Upper lobe of left lung (tissue), 6 donors: ENCODE results near the gene HTR2B. TPM values are rescaled to one million over a fixed set of nuclear protein-coding genes. Genes with fewer than 3 reads are reported as not detected.
"Not testable (repeated sequence)": the region's sequence is repeated elsewhere in the genome, so short reads cannot be mapped to it uniquely, and the experiment has no call there.

Experiments used
- ATAC-seq, 2 donors: fragments of 200-7000 bp; cut with Tn5 transposase; one replicate each; pipeline ENCODE4 v1.9.1; 2022; ENCODE audit warnings: mild to moderate bottlenecking in 2 of 2, moderate library complexity in 2 of 2; ENCODE audit not compliant: low FRiP score in 2 of 2
- DNase-seq, 2 donors: peaks; one replicate each; pipeline ENCODE4 v3.0.0-alpha.2; 2019 to 2020
- H3K27ac ChIP-seq, 4 donors: fragments of 200-600 bp; sonication (generic); one replicate each; pipeline ENCODE4 v1.5.1; 2016 to 2019
- H3K27me3 ChIP-seq, 4 donors: fragments of 200-600 bp; sonication (generic); one replicate each; pipeline ENCODE4 v1.5.1; 2017 to 2019
- H3K36me3 ChIP-seq, 4 donors: fragments of 200-600 bp; sonication (generic); one replicate each; pipeline ENCODE4 v1.5.1; 2016 to 2019
- H3K4me1 ChIP-seq, 4 donors: fragments of 200-600 bp; sonication (generic); one replicate each; pipeline ENCODE4 v1.5.1; 2018 to 2019
- H3K4me3 ChIP-seq, 4 donors: fragments of 200-600 bp; sonication (generic); one replicate each; pipeline ENCODE4 v1.5.1; 2017 to 2019; ENCODE audit warnings: mild to moderate bottlenecking in 2 of 4, moderate library complexity in 1 of 4
- H3K9me3 ChIP-seq, 4 donors: fragments of 200-600 bp; sonication (generic); one replicate each; pipeline ENCODE4 v1.5.1; 2018 to 2019
- EP300 ChIP-seq, 4 donors: sonication (generic); formaldehyde crosslinking; IDR thresholded peaks; one replicate each; pipeline ENCODE4 v1.5.1; 2017; ENCODE audit warnings: antibody characterized with exemption in 4 of 4, control low read depth in 2 of 4
- POLR2A ChIP-seq, 4 donors: fragments of 450-650 bp; IDR thresholded peaks; one replicate each; pipeline ENCODE4 v1.5.1; 2016 to 2017; ENCODE audit warnings: antibody characterized with exemption in 4 of 4, mild to moderate bottlenecking in 2 of 4
- POLR2AphosphoS5 ChIP-seq, 2 donors: sonication (generic); formaldehyde crosslinking; IDR thresholded peaks; one replicate each; pipeline ENCODE4 v1.5.1; 2017; ENCODE audit warnings: antibody characterized with exemption in 2 of 2
- WGBS, 2 donors: methylation state at CpG; one replicate each; pipeline ENCODE4 v1.1.5; 2017 to 2018; 5-methylcytosine and 5-hydroxymethylcytosine counted together
- total RNA-seq, 6 donors: library from RNA; depleted of rRNA in 4 of 6; stranded (reverse); fragments of >200 nt in 4 of 6; gene quantifications; one replicate each; pipeline versions ENCODE4 v1.1.0 to v1.2.1, GENCODE V29; 2016 to 2021
- TF ChIP-seq, protein P1 (sequence below), 6 experiments: fragments of 450-650 bp in 4 of 6; fragments of 200-600 bp in 2 of 6; sonication (generic) in 2 of 6; IDR thresholded peaks; one replicate each; pipeline ENCODE4 v1.5.1; 2016 to 2019; ENCODE audit warnings: antibody characterized with exemption in 6 of 6
- donor health status: DM: no; HTN: no; CAD: no; lungs with moderate emphysema.
- donor health status: DM: no; HTN: yes; CAD: no; lungs with severe emphysema.

The HTR2B gene
- total RNA-seq, 6 donors from 2014 or later, result 0.15 to 1.0 (median 0.37) TPM; not detected in 1

DNA sequence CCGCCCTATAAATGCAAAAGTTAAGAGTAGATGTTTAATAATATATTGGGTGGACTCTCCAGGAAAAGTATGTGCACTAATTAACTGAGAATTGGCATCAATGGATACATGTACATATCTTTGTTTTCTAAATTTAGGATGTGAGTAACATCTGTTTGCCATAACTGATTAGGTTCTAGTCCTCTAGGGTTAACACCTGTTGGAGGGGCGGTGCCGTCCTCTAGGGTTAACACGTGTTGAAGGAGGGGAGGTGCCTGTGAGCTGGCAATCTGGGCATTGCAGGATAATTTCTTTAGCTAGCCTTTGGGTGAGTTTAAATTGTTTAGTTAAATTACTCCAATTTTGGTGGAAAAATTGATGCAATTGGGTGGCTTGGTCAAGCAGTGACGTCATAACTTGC lies 30.9 kb downstream of the HTR2B start:
- H3K36me3 ChIP-seq, result peaks cover 6 to 74% (median 21%) of the 10 kb centered on the region in 4 donors
- no peak overlapping the region for H3K4me3 ChIP-seq
- ATAC-seq (no peak), DNase-seq (no peak)
- no peaks in the 10 kb centered on the region for H3K4me1 ChIP-seq
- TF ChIP-seq POLR2A (IDR thresholded peaks at IDR 0.05), result no peak
- TF ChIP-seq EP300 (IDR thresholded peaks at IDR 0.05), result no peak
- no peak for TF ChIP-seq POLR2AphosphoS5 (IDR thresholded peaks at IDR 0.05)
- TF ChIP-seq, protein P1, sequence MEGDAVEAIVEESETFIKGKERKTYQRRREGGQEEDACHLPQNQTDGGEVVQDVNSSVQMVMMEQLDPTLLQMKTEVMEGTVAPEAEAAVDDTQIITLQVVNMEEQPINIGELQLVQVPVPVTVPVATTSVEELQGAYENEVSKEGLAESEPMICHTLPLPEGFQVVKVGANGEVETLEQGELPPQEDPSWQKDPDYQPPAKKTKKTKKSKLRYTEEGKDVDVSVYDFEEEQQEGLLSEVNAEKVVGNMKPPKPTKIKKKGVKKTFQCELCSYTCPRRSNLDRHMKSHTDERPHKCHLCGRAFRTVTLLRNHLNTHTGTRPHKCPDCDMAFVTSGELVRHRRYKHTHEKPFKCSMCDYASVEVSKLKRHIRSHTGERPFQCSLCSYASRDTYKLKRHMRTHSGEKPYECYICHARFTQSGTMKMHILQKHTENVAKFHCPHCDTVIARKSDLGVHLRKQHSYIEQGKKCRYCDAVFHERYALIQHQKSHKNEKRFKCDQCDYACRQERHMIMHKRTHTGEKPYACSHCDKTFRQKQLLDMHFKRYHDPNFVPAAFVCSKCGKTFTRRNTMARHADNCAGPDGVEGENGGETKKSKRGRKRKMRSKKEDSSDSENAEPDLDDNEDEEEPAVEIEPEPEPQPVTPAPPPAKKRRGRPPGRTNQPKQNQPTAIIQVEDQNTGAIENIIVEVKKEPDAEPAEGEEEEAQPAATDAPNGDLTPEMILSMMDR (IDR thresholded peaks at IDR 0.05), result no peak
- WGBS, 2 donors, result 94% methylated on average over 5 of the region's 5 CpGs
- no peak overlapping the region for H3K27ac ChIP-seq
- H3K9me3 ChIP-seq, result peaks cover 0 to 10% (median 3%) of the 10 kb centered on the region in 4 donors
- H3K27me3 ChIP-seq, result no peaks in the 10 kb centered on the region

DNA sequence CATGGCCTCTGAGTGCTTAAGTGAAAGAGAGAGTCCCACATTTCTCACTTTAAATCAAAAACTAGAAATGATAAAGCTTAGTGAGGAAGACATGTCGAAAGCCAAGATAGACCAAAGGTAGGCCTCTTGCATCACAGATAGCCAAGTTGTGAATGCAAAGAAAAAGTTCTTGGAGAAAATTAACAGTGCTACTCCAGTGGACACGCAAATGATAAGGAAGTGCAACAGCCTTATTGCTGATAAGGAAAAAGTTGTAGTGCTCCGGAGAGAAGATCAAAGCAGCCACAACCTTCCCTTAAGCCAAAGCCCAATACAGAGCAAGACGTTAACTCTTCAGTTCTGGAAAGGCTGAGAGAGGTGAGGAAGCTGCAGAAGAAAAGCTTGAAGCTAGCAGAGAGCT lies 36.1 kb downstream of the HTR2B start:
- Histone ChIP-seq H3K27ac (no peak overlapping the region), H3K27me3 (no peaks in the 10 kb centered on the region), H3K4me1 (no peaks in the 10 kb centered on the region), H3K4me3 (no peak overlapping the region), H3K9me3 (no peaks in the 10 kb centered on the region), H3K36me3 (peaks cover 26 to 89% (median 49%) of the 10 kb centered on the region in 4 donors)
- no peak for ATAC-seq
- DNase-seq, result no peak
- TF ChIP-seq POLR2A (IDR thresholded peaks at IDR 0.05) (no peak), EP300 (IDR thresholded peaks at IDR 0.05) (no peak), POLR2AphosphoS5 (IDR thresholded peaks at IDR 0.05) (no peak)
- TF ChIP-seq, protein P1 (IDR thresholded peaks at IDR 0.05), result no peak
- WGBS, 2 donors, result 67 to 79% methylated on average over 4 of the region's 4 CpGs

DNA sequence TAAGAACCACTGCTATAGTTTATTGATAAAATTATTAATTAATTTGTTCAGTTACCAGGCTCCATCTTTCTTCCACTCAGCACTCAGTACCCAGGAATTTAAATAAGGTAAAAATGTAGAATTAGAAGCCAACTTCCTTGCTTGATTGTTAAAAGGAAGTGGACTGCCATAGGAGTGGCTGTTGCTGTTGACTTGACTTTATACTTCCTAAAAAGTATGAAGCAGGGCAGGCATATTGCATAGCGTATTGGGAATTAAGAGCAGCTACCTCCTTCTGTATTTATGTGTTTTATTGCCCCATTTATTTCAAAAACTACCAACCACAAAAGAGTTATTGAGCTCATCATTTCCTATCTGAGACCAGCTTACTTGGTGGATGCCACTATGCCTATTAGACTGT lies 40.3 kb downstream of the HTR2B start:
- DNase-seq, result no peak
- no peak overlapping the region for H3K27ac ChIP-seq
- no peak for ATAC-seq
- no peaks in the 10 kb centered on the region for H3K4me1 ChIP-seq
- H3K4me3 ChIP-seq, result no peak overlapping the region
- WGBS, 2 donors, result 88 to 93% methylated on average over 1 of the region's 1 CpG
- H3K27me3 ChIP-seq, result no peaks in the 10 kb centered on the region
- no peaks in the 10 kb centered on the region for H3K9me3 ChIP-seq
- no peak for TF ChIP-seq POLR2A (IDR thresholded peaks at IDR 0.05)
- H3K36me3 ChIP-seq, result peaks cover 52 to 100% (median 80%) of the 10 kb centered on the region in 4 donors

DNA sequence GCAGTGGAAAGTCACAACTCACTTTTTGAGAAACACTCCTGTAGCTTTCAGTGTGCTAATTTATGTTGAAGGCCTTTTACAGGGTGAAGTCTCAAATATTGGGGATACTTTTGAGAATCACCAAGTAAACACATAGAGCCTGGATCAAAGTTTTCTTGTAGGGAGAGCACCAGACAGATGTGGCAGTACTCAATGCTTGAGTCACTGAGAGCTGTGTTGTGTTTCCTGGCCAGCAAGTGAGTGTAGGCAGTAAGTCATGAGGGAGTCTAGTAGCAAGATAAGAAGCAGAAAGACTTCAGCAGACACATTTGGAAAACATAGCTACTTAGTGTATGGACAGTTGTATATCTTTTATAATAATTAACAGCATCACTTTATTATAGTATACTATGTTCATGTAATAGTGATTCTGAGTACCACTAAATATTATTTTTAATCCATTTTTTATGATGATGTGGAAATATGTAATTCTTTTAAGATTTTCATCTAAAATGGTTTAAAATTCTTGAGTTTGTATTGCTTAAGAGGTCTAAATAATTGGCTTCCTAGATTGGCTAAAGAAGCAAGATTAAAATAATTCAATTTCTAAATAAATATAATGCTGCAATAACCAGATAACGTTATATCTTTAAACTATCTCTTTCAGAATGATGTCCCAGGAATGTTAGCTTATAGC lies 55.3 kb downstream of the HTR2B start:
- 92 to 93% methylated on average over 1 of the region's 1 CpG for WGBS, 2 donors
- TF ChIP-seq POLR2A (IDR thresholded peaks at IDR 0.05) (no peak), EP300 (IDR thresholded peaks at IDR 0.05) (no peak), POLR2AphosphoS5 (IDR thresholded peaks at IDR 0.05) (no peak)
- TF ChIP-seq, protein P1 (IDR thresholded peaks at IDR 0.05), result no peak
- peaks cover 7 to 89% (median 55%) of the 10 kb centered on the region in 4 donors for H3K36me3 ChIP-seq
- no peak overlapping the region for H3K4me3 ChIP-seq
- H3K27ac ChIP-seq, result no peak overlapping the region
- no peaks in the 10 kb centered on the region for H3K27me3 ChIP-seq
- DNase-seq (no peak), ATAC-seq (no peak)
- H3K9me3 ChIP-seq, result no peaks in the 10 kb centered on the region
- H3K4me1 ChIP-seq, result no peaks in the 10 kb centered on the region

DNA sequence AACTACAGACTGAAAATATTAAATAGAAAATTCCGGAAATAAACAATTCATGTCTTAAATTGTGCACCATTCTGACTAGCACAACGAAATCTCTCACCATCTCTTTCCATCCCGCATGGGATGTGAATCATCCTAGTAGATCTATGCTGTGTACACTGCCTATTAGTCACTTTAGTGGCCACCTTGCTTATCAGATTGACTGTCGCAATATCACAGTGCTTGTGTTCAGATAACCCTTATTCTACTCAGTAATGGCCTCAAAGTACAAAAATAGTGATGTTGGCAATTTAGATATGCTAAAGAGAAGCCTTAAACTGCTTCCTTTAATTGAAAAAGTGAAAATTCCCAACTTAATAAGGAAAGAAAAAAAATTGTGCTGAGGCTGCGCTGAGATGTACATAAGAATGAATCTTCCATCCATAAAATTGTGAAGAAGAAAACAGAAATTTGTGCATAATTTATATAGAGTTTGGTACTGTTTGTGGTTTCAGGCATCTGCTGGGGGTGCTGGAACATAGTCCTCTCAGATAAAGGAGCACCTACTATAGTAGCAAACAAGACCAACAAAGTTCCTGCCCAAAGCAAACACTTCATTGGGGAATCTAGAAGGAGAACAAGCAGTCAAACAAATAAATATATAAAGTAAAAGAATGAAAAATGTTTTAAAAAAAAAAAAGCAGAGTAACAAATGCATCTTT lies 56.2 kb downstream of the HTR2B start:
- 90 to 95% methylated on average over 5 of the region's 5 CpGs for WGBS, 2 donors
- DNase-seq (no peak), ATAC-seq (no peak)
- Histone ChIP-seq H3K4me1 (no peaks in the 10 kb centered on the region), H3K27ac (no peak overlapping the region), H3K27me3 (no peaks in the 10 kb centered on the region), H3K4me3 (no peak overlapping the region), H3K36me3 (peaks cover 13 to 96% (median 60%) of the 10 kb centered on the region in 4 donors), H3K9me3 (no peaks in the 10 kb centered on the region)
- TF ChIP-seq POLR2A (IDR thresholded peaks at IDR 0.05) (no peak), POLR2AphosphoS5 (IDR thresholded peaks at IDR 0.05) (no peak), EP300 (IDR thresholded peaks at IDR 0.05) (no peak)

DNA sequence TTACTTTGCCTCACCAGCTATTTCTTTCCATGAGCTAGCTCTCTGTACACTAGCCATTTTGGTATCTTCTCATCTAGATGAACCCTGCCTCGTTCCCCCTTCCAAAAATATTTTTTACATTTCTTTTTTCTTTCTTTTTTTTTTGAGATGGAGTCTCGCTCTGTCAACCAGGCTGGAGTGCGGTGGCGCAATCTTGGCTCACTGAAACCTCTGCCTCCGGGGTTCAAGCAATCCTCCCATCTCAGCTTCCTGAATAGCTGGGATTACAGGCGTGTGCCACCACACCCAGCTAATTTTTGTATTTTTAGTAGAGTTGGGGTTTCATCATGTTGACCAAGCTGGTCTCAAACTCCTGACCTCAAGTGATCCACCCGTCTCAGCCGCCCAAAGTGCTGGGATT lies 57.3 kb downstream of the HTR2B start:
- WGBS, 2 donors, result 86 to 100% methylated on average over 8 of the region's 8 CpGs
- H3K36me3 ChIP-seq, result peaks cover 15 to 97% (median 61%) of the 10 kb centered on the region in 4 donors

More for the DNA sequence above, 57.3 kb downstream of the HTR2B start:
- not testable (repeated sequence) for H3K27ac ChIP-seq, H3K4me1 ChIP-seq, H3K4me3 ChIP-seq, ATAC-seq, H3K27me3 ChIP-seq, DNase-seq, H3K9me3 ChIP-seq
